Activated CD4-positive, alpha-beta T cell treated with anti-CD3 and anti-CD28 coated beads, Interleukin-2, amount 10 ng/mL, durations not matched to agents 7 days and 5 days (primary cell): ENCODE data around the gene TREML2. TPM values are rescaled to one million over a fixed set of nuclear protein-coding genes. Genes with fewer than 3 reads are reported as not detected.

Experiments used
- CTCF ChIA-PET: fragments of 350-600 bp; sonication (Branson Sonifier 250); formaldehyde crosslinking; loops from one replicate; lab custom pipeline; 2021; ENCODE audit warnings: antibody characterized with exemption; lab: Charles Lee
- POLR2A ChIA-PET: fragments of 350-600 bp; sonication (Branson Sonifier 250); formaldehyde crosslinking; loops from one replicate; lab custom pipeline; 2021; ENCODE audit warnings: antibody characterized with exemption; lab: Charles Lee
- DNase-seq: peaks from one replicate; pipeline ENCODE4 v3.0.0-alpha.2; 2020
- H3K27ac Mint-ChIP-seq: one replicate; pipeline ENCODE4 v1.8.0; 2021; ENCODE audit warnings: mild to moderate bottlenecking, moderate library complexity, mixed read lengths
- H3K27me3 Mint-ChIP-seq: one replicate; pipeline ENCODE4 v1.8.0; 2021; ENCODE audit warnings: mixed read lengths
- H3K36me3 Mint-ChIP-seq: one replicate; pipeline ENCODE4 v1.8.0; 2021; ENCODE audit warnings: low read depth, mixed read lengths
- H3K4me1 Mint-ChIP-seq: one replicate; pipeline ENCODE4 v1.8.0; 2021; ENCODE audit warnings: mixed read lengths
- H3K4me3 Mint-ChIP-seq: one replicate; pipeline ENCODE4 v1.8.0; 2021; ENCODE audit warnings: mild to moderate bottlenecking, moderate library complexity, mixed read lengths
- H3K9me3 Mint-ChIP-seq: one replicate; pipeline ENCODE4 v1.8.0; 2021; ENCODE audit warnings: mixed read lengths
- total RNA-seq, 2 experiments: library from RNA; stranded (reverse); gene quantifications; one replicate each; pipeline ENCODE4 v1.2.3, GENCODE V29; 2021

Gene TREML2
- total RNA-seq, 2 experiments from 2014 or later = 22.9 to 25.8 TPM

GRCh38 chr6:41226752-41227151 is 25.8 kb upstream of the TREML2 start:
- no peaks in the 10 kb centered on the region for H3K9me3 Mint-ChIP-seq
- H3K4me1 Mint-ChIP-seq = no peaks in the 10 kb centered on the region
- no peak for DNase-seq
- H3K36me3 Mint-ChIP-seq = no peaks in the 10 kb centered on the region
- no peak overlapping the region for H3K27ac Mint-ChIP-seq
- H3K4me3 Mint-ChIP-seq = no peak overlapping the region
- ChIA-PET POLR2A (no interaction called here), CTCF (no interaction called here)
- H3K27me3 Mint-ChIP-seq = peaks cover 9% of the 10 kb centered on the region

- POLR2A ChIA-PET = no interaction called here
- no peaks in the 10 kb centered on the region for H3K36me3 Mint-ChIP-seq
These were observed 23.9 kb upstream of the TREML2 start for GRCh38 chr6:41224800-41225199.

GRCh38 chr6:41222513-41222912 is 21.6 kb upstream of the TREML2 start:
- no peak for DNase-seq
- ChIA-PET POLR2A (no interaction called here), CTCF (interaction anchor here (1.5 kb wide), 1 partner anchor 40 kb away, joined by 3 read pairs; no protein-coding TSS in a partner anchor)
- H3K9me3 Mint-ChIP-seq = peaks cover 6% of the 10 kb centered on the region
- H3K27me3 Mint-ChIP-seq = peaks cover 7% of the 10 kb centered on the region
- no peak overlapping the region for H3K27ac Mint-ChIP-seq
- no peak overlapping the region for H3K4me3 Mint-ChIP-seq
- H3K4me1 Mint-ChIP-seq = no peaks in the 10 kb centered on the region
- no peaks in the 10 kb centered on the region for H3K36me3 Mint-ChIP-seq

More at GRCh38 chr6:41224800-41225199, 23.9 kb upstream of the TREML2 start:
- H3K4me1 Mint-ChIP-seq = no peaks in the 10 kb centered on the region
- CTCF ChIA-PET = interaction anchor here (1.0 to 1.3 kb wide), 2 partner anchors 18 to 33 kb away, joined by 3 to 4 read pairs; no protein-coding TSS in a partner anchor
- H3K27me3 Mint-ChIP-seq = peaks cover 5% of the 10 kb centered on the region
- no peak for DNase-seq
- H3K4me3 Mint-ChIP-seq = no peak overlapping the region
- peaks cover 6% of the 10 kb centered on the region for H3K9me3 Mint-ChIP-seq
- H3K27ac Mint-ChIP-seq = no peak overlapping the region

- Mint-ChIP-seq H3K4me1 (no peaks in the 10 kb centered on the region), H3K27me3 (peaks cover 6% of the 10 kb centered on the region), H3K9me3 (peaks cover 6% of the 10 kb centered on the region), H3K4me3 (no peak overlapping the region), H3K27ac (no peak overlapping the region), H3K36me3 (no peaks in the 10 kb centered on the region)
- CTCF ChIA-PET = interaction anchor here (1.5 kb wide), 1 partner anchor 40 kb away, joined by 3 read pairs; no protein-coding TSS in a partner anchor
- DNase-seq = no peak
- POLR2A ChIA-PET = no interaction called here
These were observed 21.1 kb upstream of the TREML2 start for GRCh38 chr6:41222045-41222444.

GRCh38 chr6:41216616-41217015 is 15.7 kb upstream of the TREML2 start:
- ChIA-PET CTCF (no interaction called here), POLR2A (no interaction called here)
- Mint-ChIP-seq H3K36me3 (peaks cover 5% of the 10 kb centered on the region), H3K9me3 (peaks cover 17% of the 10 kb centered on the region), H3K4me1 (no peaks in the 10 kb centered on the region), H3K4me3 (no peak overlapping the region), H3K27me3 (peaks cover 18% of the 10 kb centered on the region), H3K27ac (no peak overlapping the region)
- no peak for DNase-seq

- no peak overlapping the region for H3K27ac Mint-ChIP-seq
- H3K4me1 Mint-ChIP-seq = no peaks in the 10 kb centered on the region
- no peak for DNase-seq
- ChIA-PET CTCF (no interaction called here), POLR2A (no interaction called here)
- no peak overlapping the region for H3K4me3 Mint-ChIP-seq
- H3K27me3 Mint-ChIP-seq = peaks cover 18% of the 10 kb centered on the region
- peaks cover 17% of the 10 kb centered on the region for H3K9me3 Mint-ChIP-seq
- peaks cover 5% of the 10 kb centered on the region for H3K36me3 Mint-ChIP-seq
These were observed 14.8 kb upstream of the TREML2 start for GRCh38 chr6:41215777-41216176.

- no peak for DNase-seq
- CTCF ChIA-PET = no interaction called here
- H3K4me3 Mint-ChIP-seq = no peak overlapping the region
- no peak overlapping the region for H3K27ac Mint-ChIP-seq
- peaks cover 2% of the 10 kb centered on the region for H3K4me1 Mint-ChIP-seq
- H3K9me3 Mint-ChIP-seq = peaks cover 11% of the 10 kb centered on the region
- peaks cover 18% of the 10 kb centered on the region for H3K27me3 Mint-ChIP-seq
- peaks cover 5% of the 10 kb centered on the region for H3K36me3 Mint-ChIP-seq
- POLR2A ChIA-PET = no interaction called here
These were observed 13.8 kb upstream of the TREML2 start for GRCh38 chr6:41214559-41215238.

- no peak for DNase-seq
- H3K4me3 Mint-ChIP-seq = no peak overlapping the region
- peaks cover 21% of the 10 kb centered on the region for H3K9me3 Mint-ChIP-seq
- H3K36me3 Mint-ChIP-seq = peaks cover 9% of the 10 kb centered on the region
- peaks cover 10% of the 10 kb centered on the region for H3K27me3 Mint-ChIP-seq
- H3K4me1 Mint-ChIP-seq = peaks cover 9% of the 10 kb centered on the region
- H3K27ac Mint-ChIP-seq = no peak overlapping the region
- ChIA-PET CTCF (no interaction called here), POLR2A (no interaction called here)
These were observed 8.8 kb upstream of the TREML2 start for GRCh38 chr6:41209547-41210320.

- Mint-ChIP-seq H3K4me1 (peaks cover 16% of the 10 kb centered on the region), H3K4me3 (no peak overlapping the region), H3K27me3 (peaks cover 6% of the 10 kb centered on the region), H3K27ac (peak overlapping the region; percentile 72), H3K36me3 (peaks cover 9% of the 10 kb centered on the region), H3K9me3 (peaks cover 19% of the 10 kb centered on the region)
- ChIA-PET POLR2A (no interaction called here), CTCF (no interaction called here)
- DNase-seq = no peak
These were observed 7.6 kb upstream of the TREML2 start for GRCh38 chr6:41208439-41209106.

GRCh38 chr6:41204156-41204555 is 3.2 kb upstream of the TREML2 start:
- H3K9me3 Mint-ChIP-seq = peaks cover 21% of the 10 kb centered on the region
- no peak for DNase-seq
- no peaks in the 10 kb centered on the region for H3K27me3 Mint-ChIP-seq
- ChIA-PET POLR2A (no interaction called here), CTCF (no interaction called here)
- H3K4me3 Mint-ChIP-seq = no peak overlapping the region
- H3K4me1 Mint-ChIP-seq = peaks cover 52% of the 10 kb centered on the region
- peaks cover 17% of the 10 kb centered on the region for H3K36me3 Mint-ChIP-seq
- H3K27ac Mint-ChIP-seq = no peak overlapping the region

GRCh38 chr6:41201764-41202173 is 820 bp upstream of the TREML2 start:
- DNase-seq = no peak
- no peaks in the 10 kb centered on the region for H3K27me3 Mint-ChIP-seq
- CTCF ChIA-PET = no interaction called here
- POLR2A ChIA-PET = no interaction called here
- H3K4me3 Mint-ChIP-seq = peak overlapping the region; percentile 72
- peaks cover 28% of the 10 kb centered on the region for H3K36me3 Mint-ChIP-seq
- H3K4me1 Mint-ChIP-seq = peaks cover 66% of the 10 kb centered on the region
- H3K27ac Mint-ChIP-seq = peak overlapping the region; percentile 95
- peaks cover 13% of the 10 kb centered on the region for H3K9me3 Mint-ChIP-seq

GRCh38 chr6:41200296-41200900 is 551 bp downstream of the TREML2 start:
- peaks cover 13% of the 10 kb centered on the region for H3K9me3 Mint-ChIP-seq
- peaks cover 78% of the 10 kb centered on the region for H3K4me1 Mint-ChIP-seq
- CTCF ChIA-PET = interaction anchor here (1.0 to 1.6 kb wide), 3 partner anchors 10 to 18 kb away, joined by 4 to 7 read pairs (median 6); no protein-coding TSS in a partner anchor
- H3K4me3 Mint-ChIP-seq = peak overlapping the region; percentile 72
- POLR2A ChIA-PET = interaction anchor here (1.2 kb wide), 1 partner anchor 11 kb away, joined by 3 read pairs; no protein-coding TSS in a partner anchor
- peak overlapping the region; percentile 95 for H3K27ac Mint-ChIP-seq
- peak; percentile 88 for DNase-seq
- H3K36me3 Mint-ChIP-seq = peaks cover 41% of the 10 kb centered on the region
- H3K27me3 Mint-ChIP-seq = no peaks in the 10 kb centered on the region
